ENCODE data around the gene MZT2B. TPM values are rescaled to one million over a fixed set of nuclear protein-coding genes. Genes with fewer than 3 reads are reported as not detected.
"Not testable (repeated sequence)": the region's sequence is repeated elsewhere in the genome, so short reads cannot be mapped to it uniquely, and the experiment has no call there.

Gene MZT2B
- total and polyA plus RNA-seq, 2 of the 4 experiments (the other 2 are of a cell fraction) = 24.9 to 115 TPM

DNA sequence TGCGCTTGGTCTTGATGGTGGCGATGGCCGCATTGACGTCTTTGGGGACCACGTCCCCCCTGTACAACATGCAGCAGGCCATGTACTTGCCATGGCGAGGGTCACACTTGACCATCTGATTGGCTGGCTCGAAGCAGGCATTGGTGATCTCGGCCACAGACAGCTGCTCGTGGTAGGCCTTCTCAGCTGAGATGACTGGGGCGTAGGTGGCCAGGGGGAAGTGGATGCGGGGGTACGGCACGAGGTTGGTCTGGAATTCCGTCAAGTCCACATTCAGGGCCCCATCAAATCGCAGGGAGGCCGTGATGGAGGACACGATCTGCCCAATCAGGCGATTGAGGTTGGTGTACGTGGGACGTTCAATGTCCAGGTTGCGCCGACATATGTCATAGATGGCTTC, 11.8 kb downstream of the MZT2B start:
- H2BK5ac ChIP-seq (ENCODE audit: low read depth, low read length, poor library complexity, severe bottlenecking); H3K4me2 ChIP-seq (ENCODE audit: low read depth, low read length); in situ Hi-C loops (cut with MboI; ENCODE audit: low sequenced_read_pairs); dilution Hi-C loops (cut with HindIII; ENCODE audit: low sequenced_read_pairs, unreplicated experiment); H3K56ac ChIP-seq (ENCODE audit: extremely low read depth, insufficient read depth, low read length); H4K91ac ChIP-seq (ENCODE audit: insufficient read depth, low read depth, low read length); H3K36me3 ChIP-seq (ENCODE audit: control insufficient read depth, insufficient read depth, low read length); BruUV-seq (replicated peaks); H3K4me1 ChIP-seq (ENCODE audit: control insufficient read depth, insufficient read depth, low read length); H3K9me1 ChIP-seq (ENCODE audit: insufficient read depth, low read length); H3K4ac ChIP-seq (ENCODE audit: low read depth, low read length); H3K27me3 ChIP-seq (ENCODE audit: control insufficient read depth, insufficient read depth, low read length); DNase-seq; H4K20me1 ChIP-seq (ENCODE audit: insufficient read depth, low read length); H2BK20ac ChIP-seq (ENCODE audit: low read depth, low read length); H2AK5ac ChIP-seq (ENCODE audit: low read depth, low read length); intact Hi-C loops (cut with micrococcal nuclease); H3K23ac ChIP-seq (ENCODE audit: low read depth, low read length); CTCF ChIA-PET; H4K8ac ChIP-seq (ENCODE audit: low read depth in 2 of 2, low read length in 2 of 2); ATAC-seq (ENCODE audit: low read depth); H2AK9ac ChIP-seq (replicated peaks; ENCODE audit: low read depth, low read length, poor library complexity); POLR2A ChIA-PET (ENCODE audit: unreplicated experiment); H3K4me3 ChIP-seq (ENCODE audit: insufficient read depth, low read depth, low read length); H4K5ac ChIP-seq (ENCODE audit: low read depth, low read length); H2BK15ac ChIP-seq (ENCODE audit: low read depth, low read length); H3K18ac ChIP-seq (ENCODE audit: low read depth, low read length); H3K14ac ChIP-seq (replicated peaks; ENCODE audit: low read depth, low read length); H2BK120ac ChIP-seq (ENCODE audit: low read depth, low read length); H2AFZ ChIP-seq (replicated peaks; ENCODE audit: low read length, poor library complexity); H3K79me1 ChIP-seq (ENCODE audit: low read depth in 1 of 2, low read length in 2 of 2); H3K9ac ChIP-seq (ENCODE audit: low read depth, low read length); H3K27ac ChIP-seq (ENCODE audit: insufficient read depth, low read length); H3K9me3 ChIP-seq (ENCODE audit: control insufficient read depth, insufficient read depth, low read length): not testable (repeated sequence)
- WGBS, 2 experiments (ENCODE audit: extremely low coverage in 2 of 2, insufficient read length in 1 of 2) = no CpG with 5 or more reads among the region's 22 CpGs

DNA sequence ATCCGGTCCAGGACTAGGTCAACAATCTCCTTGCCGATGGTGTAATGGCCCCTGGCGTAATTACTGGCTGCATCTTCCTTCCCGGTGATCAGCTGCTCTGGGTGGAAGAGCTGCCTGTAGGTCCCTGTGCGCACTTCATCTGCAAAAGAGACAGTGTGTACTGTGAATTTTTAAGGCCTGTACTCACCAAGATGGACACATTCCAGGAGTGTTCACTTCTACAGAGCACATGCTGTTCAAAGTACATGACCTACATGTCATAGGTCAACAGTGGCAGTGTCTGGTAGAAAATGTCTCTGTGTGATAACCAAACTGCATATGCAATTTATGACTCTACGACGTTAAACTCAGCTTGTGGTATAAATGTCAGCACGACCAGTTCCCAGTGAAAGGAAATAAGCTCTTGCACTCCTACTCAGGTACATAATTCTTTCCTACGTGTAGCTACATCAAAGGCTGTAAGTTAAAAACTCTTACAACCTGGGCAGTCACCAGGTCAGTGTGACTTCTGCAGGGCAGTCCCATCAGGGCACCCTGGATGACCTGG, 13.1 kb downstream of the MZT2B start:
- H3K27me3 ChIP-seq (ENCODE audit: control insufficient read depth, insufficient read depth, low read length); H3K79me1 ChIP-seq (ENCODE audit: low read depth in 1 of 2, low read length in 2 of 2); H3K56ac ChIP-seq (ENCODE audit: extremely low read depth, insufficient read depth, low read length); H2BK20ac ChIP-seq (ENCODE audit: low read depth, low read length); BruUV-seq (replicated peaks); H2AK9ac ChIP-seq (replicated peaks; ENCODE audit: low read depth, low read length, poor library complexity); H3K36me3 ChIP-seq (ENCODE audit: control insufficient read depth, insufficient read depth, low read length); in situ Hi-C loops (cut with MboI; ENCODE audit: low sequenced_read_pairs); H4K20me1 ChIP-seq (ENCODE audit: insufficient read depth, low read length); H3K14ac ChIP-seq (replicated peaks; ENCODE audit: low read depth, low read length); H2BK120ac ChIP-seq (ENCODE audit: low read depth, low read length); H2BK5ac ChIP-seq (ENCODE audit: low read depth, low read length, poor library complexity, severe bottlenecking); H3K4me3 ChIP-seq (ENCODE audit: insufficient read depth, low read depth, low read length); H3K4ac ChIP-seq (ENCODE audit: low read depth, low read length); H3K4me2 ChIP-seq (ENCODE audit: low read depth, low read length); H3K4me1 ChIP-seq (ENCODE audit: control insufficient read depth, insufficient read depth, low read length); H3K23ac ChIP-seq (ENCODE audit: low read depth, low read length); ATAC-seq (ENCODE audit: low read depth); H4K91ac ChIP-seq (ENCODE audit: insufficient read depth, low read depth, low read length); H4K8ac ChIP-seq (ENCODE audit: low read depth in 2 of 2, low read length in 2 of 2); H2AFZ ChIP-seq (replicated peaks; ENCODE audit: low read length, poor library complexity); POLR2A ChIA-PET (ENCODE audit: unreplicated experiment); H2AK5ac ChIP-seq (ENCODE audit: low read depth, low read length); intact Hi-C loops (cut with micrococcal nuclease); H3K27ac ChIP-seq (ENCODE audit: insufficient read depth, low read length); H3K18ac ChIP-seq (ENCODE audit: low read depth, low read length); H4K5ac ChIP-seq (ENCODE audit: low read depth, low read length); dilution Hi-C loops (cut with HindIII; ENCODE audit: low sequenced_read_pairs, unreplicated experiment); H2BK15ac ChIP-seq (ENCODE audit: low read depth, low read length); DNase-seq; H3K9ac ChIP-seq (ENCODE audit: low read depth, low read length); H3K9me1 ChIP-seq (ENCODE audit: insufficient read depth, low read length); H3K9me3 ChIP-seq (ENCODE audit: control insufficient read depth, insufficient read depth, low read length): not testable (repeated sequence)
- no CpG with 5 or more reads among the region's 9 CpGs for WGBS, 2 experiments (ENCODE audit: extremely low coverage in 2 of 2, insufficient read length in 1 of 2)
- CTCF ChIA-PET = interaction anchor here (1.5 kb wide), 1 partner anchor 14 kb away, joined by 3 read pairs; the partner anchor contains the start of gene SMPD4

All from IMR-90 (cell line).